GM12801 (cell line): ENCODE measurements around the gene SLC24A1.

Experiments used
- TF ChIP-seq, protein P1 (sequence below): IDR thresholded peaks from one replicate; pipeline ENCODE4 v1.5.1; 2011; ENCODE audit warnings: control low read depth; ENCODE audit not compliant: insufficient read length; ENCODE audit errors: extremely low read depth

The SLC24A1 gene

GRCh38 chr15:65623103-65623502 lies 1.4 kb downstream of the SLC24A1 start:
- TF ChIP-seq, protein P1, sequence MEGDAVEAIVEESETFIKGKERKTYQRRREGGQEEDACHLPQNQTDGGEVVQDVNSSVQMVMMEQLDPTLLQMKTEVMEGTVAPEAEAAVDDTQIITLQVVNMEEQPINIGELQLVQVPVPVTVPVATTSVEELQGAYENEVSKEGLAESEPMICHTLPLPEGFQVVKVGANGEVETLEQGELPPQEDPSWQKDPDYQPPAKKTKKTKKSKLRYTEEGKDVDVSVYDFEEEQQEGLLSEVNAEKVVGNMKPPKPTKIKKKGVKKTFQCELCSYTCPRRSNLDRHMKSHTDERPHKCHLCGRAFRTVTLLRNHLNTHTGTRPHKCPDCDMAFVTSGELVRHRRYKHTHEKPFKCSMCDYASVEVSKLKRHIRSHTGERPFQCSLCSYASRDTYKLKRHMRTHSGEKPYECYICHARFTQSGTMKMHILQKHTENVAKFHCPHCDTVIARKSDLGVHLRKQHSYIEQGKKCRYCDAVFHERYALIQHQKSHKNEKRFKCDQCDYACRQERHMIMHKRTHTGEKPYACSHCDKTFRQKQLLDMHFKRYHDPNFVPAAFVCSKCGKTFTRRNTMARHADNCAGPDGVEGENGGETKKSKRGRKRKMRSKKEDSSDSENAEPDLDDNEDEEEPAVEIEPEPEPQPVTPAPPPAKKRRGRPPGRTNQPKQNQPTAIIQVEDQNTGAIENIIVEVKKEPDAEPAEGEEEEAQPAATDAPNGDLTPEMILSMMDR: no peak

- TF ChIP-seq, protein P1: no peak
Measured at GRCh38 chr15:65626856-65627255, 5.1 kb downstream of the SLC24A1 start.

- TF ChIP-seq, protein P1: no peak
Measured at GRCh38 chr15:65629548-65629947, 7.8 kb downstream of the SLC24A1 start.

- TF ChIP-seq, protein P1: no peak
Measured at GRCh38 chr15:65630760-65631159, 9.0 kb downstream of the SLC24A1 start.

GRCh38 chr15:65631503-65631902 lies 9.8 kb downstream of the SLC24A1 start:
- TF ChIP-seq, protein P1: no peak

GRCh38 chr15:65632780-65633375 lies 11.1 kb downstream of the SLC24A1 start:
- TF ChIP-seq, protein P1: no peak

DNA sequence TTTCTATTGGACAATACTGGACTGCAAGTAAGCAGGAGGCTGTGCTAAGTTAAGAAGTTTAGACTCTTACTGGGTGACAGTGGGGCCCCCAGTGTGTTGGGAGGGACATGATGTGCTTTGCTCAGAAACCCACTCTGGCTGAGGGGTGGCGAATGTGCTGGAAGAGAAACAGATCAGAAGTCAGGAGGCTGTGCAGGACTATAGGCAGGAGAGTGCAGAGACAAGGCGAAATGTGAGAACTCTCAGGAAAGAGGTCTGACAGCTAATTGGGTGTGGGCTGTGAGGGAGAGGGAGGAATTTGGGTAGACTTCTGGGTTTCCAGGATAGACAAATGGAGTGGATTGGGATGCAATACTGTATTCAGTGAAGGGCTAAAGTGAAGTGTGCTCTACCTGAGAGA lies 12.0 kb downstream of the SLC24A1 start:
- TF ChIP-seq, protein P1: no peak
